ES-I3 (cell line): ENCODE results near the gene FOXA3.

Source experiments
- H3K36me3 ChIP-seq: 2 replicates; pipeline ENCODE4 v1.6.1; 2013; ENCODE audit warnings: mild to moderate bottlenecking, low read length, control low read depth, moderate library complexity; ENCODE audit not compliant: insufficient read depth
- H3K4me1 ChIP-seq: 2 replicates; pipeline ENCODE4 v1.6.1; 2013; ENCODE audit warnings: mild to moderate bottlenecking, control low read depth, low read length; ENCODE audit not compliant: insufficient read depth
- H3K9ac ChIP-seq: 2 replicates; pipeline ENCODE4 v1.6.1; 2013; ENCODE audit warnings: low read depth, mild to moderate bottlenecking, low read length, moderate library complexity
- H3K9me3 ChIP-seq: 2 replicates; pipeline ENCODE4 v1.6.1; 2013; ENCODE audit warnings: mild to moderate bottlenecking, low read length, moderate library complexity; ENCODE audit not compliant: control insufficient read depth, insufficient read depth

Gene FOXA3

GRCh38 chr19:45863840-45864628, at the start of gene FOXA3:
FOXA3 (plus strand) TSS chr19:45864326; CDS start chr19:45864457, 131 bp downstream.
- Histone ChIP-seq H3K9ac (peak within 1 kb of the TSS; percentile 97), H3K9me3 (no peaks in the 10 kb centered on the region), H3K36me3 (no peaks in the 10 kb centered on the region; the same call in 1 of the 2 replicates), H3K4me1 (peaks cover 21% of the 10 kb centered on the region; the same call in 1 of the 2 replicates)

GRCh38 chr19:45814851-45815480, 49.2 kb upstream of the FOXA3 start, which contains the start of gene RSPH6A:
RSPH6A (minus strand) TSS chr19:45815308; CDS start chr19:45815176, 132 bp downstream.
- Histone ChIP-seq H3K4me1 (peaks cover 11% of the 10 kb centered on the region; the same call in 1 of the 2 replicates), H3K9me3 (no peaks in the 10 kb centered on the region), H3K36me3 (peaks cover 3% of the 10 kb centered on the region; the same call in 1 of the 2 replicates), H3K9ac (peak within 1 kb of the TSS; percentile 74)

GRCh38 chr19:45815481-45816216, 48.5 kb upstream of the FOXA3 start:
- H3K4me1 ChIP-seq, result peaks cover 11% of the 10 kb centered on the region; the same call in 1 of the 2 replicates
- H3K36me3 ChIP-seq, result peaks cover 5% of the 10 kb centered on the region; the same call in 1 of the 2 replicates
- peak overlapping the region; percentile 74 for H3K9ac ChIP-seq
- no peaks in the 10 kb centered on the region for H3K9me3 ChIP-seq

GRCh38 chr19:45816236-45817009, 47.7 kb upstream of the FOXA3 start:
- H3K36me3 ChIP-seq, result peaks cover 5% of the 10 kb centered on the region; the same call in 1 of the 2 replicates
- H3K4me1 ChIP-seq, result peaks cover 11% of the 10 kb centered on the region; the same call in 1 of the 2 replicates
- H3K9me3 ChIP-seq, result no peaks in the 10 kb centered on the region
- H3K9ac ChIP-seq, result peak overlapping the region; percentile 74

- H3K9ac ChIP-seq, result peak overlapping the region; percentile 74
- peaks cover 5% of the 10 kb centered on the region; the same call in 1 of the 2 replicates for H3K36me3 ChIP-seq
- H3K9me3 ChIP-seq, result no peaks in the 10 kb centered on the region
- peaks cover 11% of the 10 kb centered on the region; the same call in 1 of the 2 replicates for H3K4me1 ChIP-seq
Observed at GRCh38 chr19:45817010-45817724, 47.0 kb upstream of the FOXA3 start.

GRCh38 chr19:45817725-45818301, 46.3 kb upstream of the FOXA3 start:
- H3K9ac ChIP-seq, result peak overlapping the region; percentile 32; the same call in 1 of the 2 replicates
- peaks cover 5% of the 10 kb centered on the region; the same call in 1 of the 2 replicates for H3K36me3 ChIP-seq
- H3K4me1 ChIP-seq, result peaks cover 11% of the 10 kb centered on the region; the same call in 1 of the 2 replicates
- H3K9me3 ChIP-seq, result no peaks in the 10 kb centered on the region

- Histone ChIP-seq H3K9me3 (no peaks in the 10 kb centered on the region), H3K36me3 (peaks cover 19% of the 10 kb centered on the region), H3K4me1 (peaks cover 11% of the 10 kb centered on the region; the same call in 1 of the 2 replicates), H3K9ac (no peak overlapping the region)
Observed at GRCh38 chr19:45819769-45820168, 44.4 kb upstream of the FOXA3 start.

- no peak overlapping the region for H3K9ac ChIP-seq
- H3K9me3 ChIP-seq, result no peaks in the 10 kb centered on the region
- H3K36me3 ChIP-seq, result peaks cover 20% of the 10 kb centered on the region
- peaks cover 11% of the 10 kb centered on the region; the same call in 1 of the 2 replicates for H3K4me1 ChIP-seq
Observed at GRCh38 chr19:45820413-45821102, 43.6 kb upstream of the FOXA3 start.

GRCh38 chr19:45821103-45821521, 43.0 kb upstream of the FOXA3 start:
- H3K9me3 ChIP-seq, result no peaks in the 10 kb centered on the region
- peaks cover 20% of the 10 kb centered on the region for H3K36me3 ChIP-seq
- H3K9ac ChIP-seq, result no peak overlapping the region
- peaks cover 11% of the 10 kb centered on the region; the same call in 1 of the 2 replicates for H3K4me1 ChIP-seq

- Histone ChIP-seq H3K4me1 (peaks cover 11% of the 10 kb centered on the region; the same call in 1 of the 2 replicates), H3K9me3 (no peaks in the 10 kb centered on the region), H3K9ac (no peak overlapping the region), H3K36me3 (peaks cover 20% of the 10 kb centered on the region)
Observed at GRCh38 chr19:45821570-45821969, 42.6 kb upstream of the FOXA3 start.

GRCh38 chr19:45822716-45823115, 41.4 kb upstream of the FOXA3 start:
- peaks cover 24% of the 10 kb centered on the region for H3K36me3 ChIP-seq
- no peak overlapping the region for H3K9ac ChIP-seq
- H3K4me1 ChIP-seq, result peaks cover 8% of the 10 kb centered on the region; the same call in 1 of the 2 replicates
- H3K9me3 ChIP-seq, result no peaks in the 10 kb centered on the region

GRCh38 chr19:45823182-45823581, 40.9 kb upstream of the FOXA3 start:
- Histone ChIP-seq H3K4me1 (peaks cover 4% of the 10 kb centered on the region; the same call in 1 of the 2 replicates), H3K9ac (no peak overlapping the region), H3K9me3 (no peaks in the 10 kb centered on the region), H3K36me3 (peaks cover 24% of the 10 kb centered on the region)
